Nephron (organoid): ENCODE results near the gene ARID1B.

Experiments used
- H3K27ac Mint-ChIP-seq, 3 experiments: 2 replicates each; pipeline ENCODE4 v1.8.0; 2020; ENCODE audit warnings: mixed read lengths in 3 of 3, mild to moderate bottlenecking in 2 of 3, moderate library complexity in 1 of 3
- H3K27me3 Mint-ChIP-seq: 2 replicates; pipeline ENCODE4 v1.8.0; 2021; ENCODE audit warnings: low read depth, mild to moderate bottlenecking, moderate library complexity, mixed read lengths
- H3K36me3 Mint-ChIP-seq: 2 replicates; pipeline ENCODE4 v1.8.0; 2020; ENCODE audit warnings: low read depth, mixed read lengths
- H3K4me1 Mint-ChIP-seq: 2 replicates; pipeline ENCODE4 v1.8.0; 2020; ENCODE audit warnings: mixed read lengths
- H3K4me3 Mint-ChIP-seq, 3 experiments: 2 replicates each; pipeline ENCODE4 v1.8.0; 2020; ENCODE audit warnings: mild to moderate bottlenecking in 3 of 3, mixed read lengths in 3 of 3, moderate library complexity in 2 of 3
- H3K9me3 Mint-ChIP-seq: 2 replicates; pipeline ENCODE4 v1.8.0; 2020; ENCODE audit warnings: mixed read lengths
- CTCF ChIP-seq, 3 experiments: fragments of 200-600 bp; sonication (generic); IDR thresholded peaks; one replicate each; pipeline ENCODE4 v1.5.0; 2021; ENCODE audit warnings: antibody characterized with exemption in 3 of 3; ENCODE audit not compliant: unreplicated experiment in 3 of 3

The ARID1B gene

GRCh38 chr6:157068691-157069324 lies 291.6 kb downstream of the ARID1B start:
- no peaks in the 10 kb centered on the region for H3K9me3 Mint-ChIP-seq
- peak overlapping the region; percentile 49 to 87 (median 51) for H3K27ac Mint-ChIP-seq
- H3K4me3 Mint-ChIP-seq: no peak overlapping the region
- no peak for TF ChIP-seq CTCF (IDR thresholded peaks at IDR 0.05; ENCODE audit: unreplicated experiment in 3 of 3)
- H3K4me1 Mint-ChIP-seq: peaks cover 62% of the 10 kb centered on the region
- no peaks in the 10 kb centered on the region for H3K27me3 Mint-ChIP-seq
- H3K36me3 Mint-ChIP-seq: peaks cover 10% of the 10 kb centered on the region

- H3K36me3 Mint-ChIP-seq: peaks cover 10% of the 10 kb centered on the region
- H3K4me1 Mint-ChIP-seq: peaks cover 65% of the 10 kb centered on the region
- no peaks in the 10 kb centered on the region for H3K9me3 Mint-ChIP-seq
- no peaks in the 10 kb centered on the region for H3K27me3 Mint-ChIP-seq
- H3K27ac Mint-ChIP-seq: peak overlapping the region in 2 of 3 experiments; percentile 57 to 84
- no peak overlapping the region for H3K4me3 Mint-ChIP-seq
- TF ChIP-seq CTCF (IDR thresholded peaks at IDR 0.05; ENCODE audit: unreplicated experiment in 3 of 3): no peak
Observed at GRCh38 chr6:157069585-157069984, 292.4 kb downstream of the ARID1B start.

- Mint-ChIP-seq H3K27me3 (no peaks in the 10 kb centered on the region), H3K9me3 (no peaks in the 10 kb centered on the region), H3K27ac (peak overlapping the region; percentile 23 to 83 (median 71)), H3K4me1 (peaks cover 72% of the 10 kb centered on the region), H3K4me3 (no peak overlapping the region), H3K36me3 (peaks cover 9% of the 10 kb centered on the region)
- no peak for TF ChIP-seq CTCF (IDR thresholded peaks at IDR 0.05; ENCODE audit: unreplicated experiment in 3 of 3)
Observed at GRCh38 chr6:157070403-157071107, 293.4 kb downstream of the ARID1B start.

GRCh38 chr6:157072128-157072527 lies 294.9 kb downstream of the ARID1B start:
- peak overlapping the region in 2 of 3 experiments; percentile 23 to 83 for H3K27ac Mint-ChIP-seq
- peaks cover 67% of the 10 kb centered on the region for H3K4me1 Mint-ChIP-seq
- no peak overlapping the region for H3K4me3 Mint-ChIP-seq
- no peaks in the 10 kb centered on the region for H3K9me3 Mint-ChIP-seq
- no peaks in the 10 kb centered on the region for H3K27me3 Mint-ChIP-seq
- peaks cover 11% of the 10 kb centered on the region for H3K36me3 Mint-ChIP-seq
- TF ChIP-seq CTCF (IDR thresholded peaks at IDR 0.05; ENCODE audit: unreplicated experiment in 3 of 3): no peak

GRCh38 chr6:157073596-157073995 lies 296.4 kb downstream of the ARID1B start:
- H3K27me3 Mint-ChIP-seq: no peaks in the 10 kb centered on the region
- H3K36me3 Mint-ChIP-seq: peaks cover 11% of the 10 kb centered on the region
- H3K4me1 Mint-ChIP-seq: peaks cover 62% of the 10 kb centered on the region
- peak overlapping the region in 2 of 3 experiments; percentile 30 to 47 for H3K27ac Mint-ChIP-seq
- no peak for TF ChIP-seq CTCF (IDR thresholded peaks at IDR 0.05; ENCODE audit: unreplicated experiment in 3 of 3)
- H3K4me3 Mint-ChIP-seq: no peak overlapping the region
- H3K9me3 Mint-ChIP-seq: no peaks in the 10 kb centered on the region
